ENCODE measurements around the gene POU2F1.

Gene POU2F1

GRCh38 chr1:167450843-167451242, 230.2 kb downstream of the POU2F1 start:
- DNase-seq: no peak

- no peak for DNase-seq
These were observed 231.8 kb downstream of the POU2F1 start for GRCh38 chr1:167452483-167452882.

DNA sequence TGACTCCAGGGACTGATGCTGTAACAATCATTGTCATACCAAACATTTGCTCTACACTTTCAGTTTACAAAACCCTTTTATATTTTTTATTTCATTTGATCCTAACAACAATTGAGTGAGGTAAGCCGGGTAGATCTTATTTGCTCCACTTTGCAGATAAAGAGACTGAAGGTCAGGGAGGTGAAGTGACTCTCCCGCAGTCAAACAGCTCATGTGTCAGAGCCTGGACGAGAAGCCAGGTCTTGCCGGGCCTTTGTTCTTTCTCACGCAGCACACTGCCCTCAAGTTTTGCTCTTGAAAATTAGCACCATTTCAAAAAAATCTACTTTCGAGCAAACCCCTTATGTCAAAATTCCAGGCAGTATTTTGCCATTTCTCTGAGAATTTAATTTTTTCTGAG, 232.4 kb downstream of the POU2F1 start:
- DNase-seq: no peak

DNA sequence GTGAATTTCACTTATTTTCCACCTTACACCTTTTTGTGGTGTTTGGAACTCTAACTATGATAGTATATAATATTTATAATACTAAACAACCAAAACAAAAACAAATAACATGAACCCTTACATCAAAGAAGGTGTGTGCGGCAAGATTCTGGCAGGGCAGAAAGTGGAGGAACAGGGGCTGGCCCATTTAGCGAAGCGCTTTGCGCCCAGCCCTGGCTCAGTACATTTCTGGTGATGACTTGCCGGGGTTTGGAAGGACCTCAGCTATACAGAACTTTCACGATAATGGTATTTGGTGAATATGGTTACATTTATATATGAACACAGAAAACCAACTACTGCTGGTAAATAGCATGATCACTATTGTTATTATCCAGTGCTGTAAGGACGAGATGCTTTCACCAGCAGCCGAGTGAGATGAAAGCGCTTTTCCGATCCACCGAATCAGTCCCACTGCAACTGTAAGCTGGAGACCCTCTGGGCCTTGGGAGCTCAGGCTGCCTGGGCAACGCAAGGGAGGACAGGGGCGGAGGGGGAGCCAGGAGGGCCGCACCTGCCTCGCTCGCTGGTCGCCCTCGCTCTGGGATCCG, 233.7 kb downstream of the POU2F1 start:
- no peak for DNase-seq

DNA sequence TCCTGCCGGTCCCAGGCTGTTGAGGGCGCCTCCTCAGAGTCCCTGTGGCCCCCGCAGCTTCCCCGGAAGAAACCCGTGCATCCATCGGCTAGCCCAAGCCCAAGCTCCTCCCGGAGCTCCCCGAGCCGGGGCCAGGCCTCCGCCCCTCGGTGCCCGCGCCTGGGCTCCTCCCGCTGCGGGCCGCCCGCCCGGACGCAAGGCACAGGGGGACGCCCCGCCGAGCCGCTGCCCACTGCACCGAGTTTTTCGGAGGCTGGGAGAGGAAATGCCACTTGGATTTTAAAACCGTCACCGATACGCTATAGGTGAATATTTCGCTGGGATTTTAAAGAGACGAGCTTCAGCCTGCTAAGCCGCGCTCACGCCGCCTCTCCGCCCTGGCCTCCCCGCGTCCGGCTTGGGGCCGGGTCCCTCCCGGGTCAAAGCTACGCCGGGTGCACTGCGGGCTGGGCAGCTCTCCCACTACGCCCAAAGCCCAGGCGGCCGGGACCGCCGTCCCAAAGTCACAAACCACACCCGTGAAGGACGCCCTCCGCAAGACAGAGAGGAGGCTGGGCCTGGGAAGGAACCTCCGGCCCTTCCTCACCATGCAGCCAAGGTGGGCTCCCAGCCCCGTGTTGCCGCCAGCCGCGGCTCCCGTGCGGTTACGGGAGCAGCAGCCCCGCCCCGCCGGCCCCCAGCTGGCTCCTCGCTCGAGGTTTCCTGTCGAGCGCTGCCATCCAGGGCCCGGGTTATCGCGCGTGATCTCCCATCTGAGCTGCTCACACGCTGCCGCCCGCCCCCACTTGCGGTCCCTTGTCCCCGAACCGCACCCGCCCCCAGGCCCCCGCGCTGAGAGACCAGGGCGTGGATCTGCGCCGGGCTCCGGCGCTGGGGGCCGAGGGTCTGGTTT, 234.5 kb downstream of the POU2F1 start:
- DNase-seq: peak; percentile 86

- DNase-seq: peak; percentile 53
These were observed 235.2 kb downstream of the POU2F1 start for GRCh38 chr1:167455786-167456446.

GRCh38 chr1:167456524-167456923, 235.8 kb downstream of the POU2F1 start:
- DNase-seq: no peak

DNA sequence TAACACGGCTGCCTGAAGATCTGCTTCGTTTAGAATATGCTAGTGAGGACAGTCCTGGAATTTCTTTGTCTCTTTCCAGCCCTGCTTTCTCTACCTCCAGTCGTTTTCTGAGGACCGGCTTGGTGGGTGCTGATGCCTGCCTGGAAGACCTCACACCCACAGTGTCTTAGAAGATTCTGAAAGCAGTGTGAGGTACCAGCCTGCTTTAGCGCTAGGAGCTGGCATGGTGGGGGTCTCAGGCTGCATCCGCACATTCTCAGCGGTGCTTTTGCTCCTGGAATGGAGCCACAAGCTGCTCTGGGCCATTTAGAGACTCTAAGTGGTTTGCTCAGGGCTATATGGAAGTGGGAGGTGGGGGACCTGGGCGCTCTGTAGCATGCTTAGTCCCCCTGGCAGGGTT, 236.2 kb downstream of the POU2F1 start:
- DNase-seq: no peak

GRCh38 chr1:167457936-167458584, 237.4 kb downstream of the POU2F1 start:
- DNase-seq: no peak

DNA sequence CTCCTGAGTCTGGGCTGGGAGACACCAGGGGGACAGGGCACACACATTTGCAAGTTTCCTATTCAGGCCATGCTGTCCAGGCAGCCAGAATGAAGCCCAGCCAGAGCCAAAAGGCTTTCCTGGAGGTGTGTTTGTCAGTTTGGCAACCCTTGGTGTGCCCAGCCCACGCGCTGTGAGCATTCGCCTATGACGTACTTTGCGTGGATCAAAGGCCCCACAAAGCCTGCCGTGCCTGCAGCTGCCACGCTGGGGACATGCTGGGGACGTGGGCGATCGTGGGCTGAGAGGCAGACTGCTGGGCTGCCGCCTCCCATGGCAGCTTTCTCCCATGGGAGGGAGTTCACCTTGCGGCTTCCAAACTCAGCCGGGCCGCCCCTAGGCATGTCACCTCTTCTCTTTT, 240.2 kb downstream of the POU2F1 start:
- peak; percentile 68 for DNase-seq

DNA sequence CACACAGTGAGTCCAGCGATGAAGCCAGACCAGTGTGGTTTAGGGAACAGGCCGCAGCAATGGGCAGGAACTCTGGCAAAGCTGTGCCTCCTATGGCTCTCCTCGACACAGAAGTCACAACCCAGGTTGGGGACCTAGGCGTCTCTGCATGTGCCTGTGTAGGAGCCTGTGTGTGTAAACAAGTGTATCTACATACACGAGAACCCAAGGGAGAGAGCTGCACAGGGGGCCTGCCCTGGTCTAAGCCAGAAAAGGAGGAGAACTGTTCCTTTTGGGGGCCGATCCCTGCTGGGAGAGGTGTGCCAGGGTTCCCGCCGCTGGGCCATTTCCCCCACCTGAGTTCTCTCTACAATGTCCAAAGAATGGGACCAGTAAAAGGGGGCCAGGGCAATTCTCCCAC, 241.7 kb downstream of the POU2F1 start:
- DNase-seq: no peak

DNA sequence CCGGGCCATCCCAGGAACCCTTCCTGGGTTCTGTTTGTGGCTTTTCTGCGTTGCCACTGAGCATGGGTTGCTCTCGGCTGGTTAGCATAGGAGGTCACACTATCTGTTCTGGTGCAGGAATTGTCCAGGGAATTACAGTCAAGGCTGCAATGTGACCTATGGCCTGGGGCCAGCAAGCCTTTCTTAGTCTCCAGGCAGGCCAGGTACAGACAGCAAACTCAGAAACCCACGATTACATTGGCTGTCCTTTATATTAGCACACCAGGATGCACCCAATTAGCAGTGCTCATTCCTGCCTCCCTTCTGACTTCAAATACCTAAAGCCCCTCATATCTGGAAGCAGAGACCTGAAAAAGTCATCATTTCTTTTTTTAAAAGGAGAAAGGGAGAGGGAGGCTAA, 242.4 kb downstream of the POU2F1 start:
- no peak for DNase-seq

DNA sequence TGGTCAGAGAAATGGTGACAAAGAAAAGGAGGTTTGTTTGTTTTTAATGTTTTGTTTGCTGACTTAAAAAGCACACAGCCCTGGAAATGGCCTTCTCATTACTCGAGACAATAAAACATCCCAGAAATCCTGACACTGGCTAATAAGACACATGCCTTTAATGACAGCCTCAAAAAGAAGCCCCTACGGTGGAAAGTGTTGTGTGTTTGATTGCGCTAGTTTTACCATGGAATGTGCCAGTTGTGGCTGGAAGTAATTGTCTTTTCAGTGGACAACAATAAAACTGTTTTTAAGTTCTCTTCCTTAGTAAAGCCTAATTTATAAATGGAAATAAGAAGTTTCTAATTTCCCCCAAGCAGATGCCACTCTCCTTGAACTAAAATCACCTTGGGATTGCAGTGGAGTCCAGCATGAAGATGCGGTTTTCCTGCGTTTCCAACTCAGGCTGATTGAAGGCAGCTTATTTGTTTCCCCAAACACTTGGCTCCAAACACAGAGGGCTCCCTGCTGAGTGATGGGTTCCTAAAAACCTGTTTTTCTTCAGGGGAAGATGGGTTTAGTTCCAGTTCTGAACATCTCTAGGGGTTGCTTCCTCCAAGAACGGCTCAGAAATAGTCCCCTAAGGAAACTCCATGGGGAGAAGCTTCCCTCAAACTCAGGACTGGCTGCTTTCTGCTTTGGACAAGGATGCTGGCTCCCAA, 243.3 kb downstream of the POU2F1 start:
- DNase-seq: no peak

DNA sequence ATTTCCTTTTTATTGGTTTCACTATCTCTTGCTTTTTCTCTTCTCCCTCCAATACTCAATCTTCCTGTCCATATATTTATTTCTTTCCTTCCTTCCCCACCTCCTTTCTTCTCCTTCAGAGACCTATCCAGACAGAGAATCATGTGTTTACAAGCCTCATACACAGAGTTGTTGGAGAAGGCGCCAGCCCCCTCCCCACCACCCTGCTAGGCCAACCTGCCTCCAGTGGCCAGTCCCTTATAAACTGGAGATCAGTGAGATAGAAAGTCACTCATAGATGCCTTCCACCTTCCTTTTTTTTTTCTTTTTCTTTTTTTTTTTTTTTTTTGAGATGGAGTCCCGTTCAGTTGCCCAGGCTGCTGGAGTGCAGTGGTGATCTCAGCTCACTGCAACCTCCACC, 244.3 kb downstream of the POU2F1 start:
- DNase-seq: no peak

DNA sequence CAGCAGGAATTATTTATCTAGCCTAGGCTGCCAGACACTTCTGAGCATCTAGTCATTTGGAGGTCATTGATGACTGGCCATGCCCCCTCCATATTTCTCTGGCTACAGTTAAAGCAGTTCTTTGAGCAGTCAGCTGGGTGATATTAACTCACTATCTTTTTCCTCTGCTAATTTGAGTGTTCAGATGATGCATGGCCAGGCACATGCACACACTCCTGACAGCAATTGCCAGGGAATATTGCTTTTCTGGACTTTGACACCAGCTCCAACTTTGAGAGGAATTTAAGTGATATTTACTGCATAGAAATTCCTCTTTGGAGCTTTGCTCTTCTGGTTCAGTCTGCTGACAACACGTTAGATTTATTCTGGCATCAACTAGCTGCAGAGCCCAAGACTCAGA, 245.1 kb downstream of the POU2F1 start:
- no peak for DNase-seq

DNA sequence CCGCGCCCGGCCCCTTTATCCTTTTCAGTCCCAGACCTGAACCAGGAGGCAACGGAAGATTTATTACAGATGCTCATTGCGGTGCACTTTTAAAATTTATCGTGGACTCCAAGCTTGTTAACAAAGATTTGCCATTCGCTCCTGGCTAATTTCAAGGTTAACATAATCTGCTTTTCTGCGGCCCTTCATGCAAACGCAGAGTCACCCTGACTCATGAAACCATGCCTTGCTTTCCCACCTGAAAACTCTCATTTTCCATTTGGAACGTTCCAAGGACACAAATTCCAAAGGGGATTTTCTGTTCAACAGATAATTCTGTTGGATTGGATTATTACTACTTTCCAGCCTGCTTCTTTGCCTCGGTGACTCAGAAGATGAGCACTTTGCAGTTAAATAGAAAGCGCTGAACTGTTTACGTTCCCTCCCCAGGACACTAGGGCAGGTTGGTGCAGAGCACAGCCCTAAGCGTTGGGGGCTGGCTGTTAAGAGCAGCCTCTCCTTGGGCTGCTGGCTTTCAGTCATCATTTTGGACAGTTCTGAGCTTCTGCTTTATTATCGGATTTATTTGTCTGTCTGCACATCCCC, 246.5 kb downstream of the POU2F1 start:
- no peak for DNase-seq

GRCh38 chr1:167467752-167468151, 247.1 kb downstream of the POU2F1 start:
- no peak for DNase-seq

GRCh38 chr1:167469280-167469965, 248.7 kb downstream of the POU2F1 start:
- DNase-seq: no peak

GRCh38 chr1:167471568-167471967, 250.9 kb downstream of the POU2F1 start:
- no peak for DNase-seq

- DNase-seq: no peak
These were observed 252.3 kb downstream of the POU2F1 start for GRCh38 chr1:167472752-167473521.

- no peak for DNase-seq
These were observed 253.1 kb downstream of the POU2F1 start for GRCh38 chr1:167473761-167474160.
